HepG2 (cell line): ENCODE data around the gene MRPL54. TPM values are rescaled to one million over a fixed set of nuclear protein-coding genes. Genes with fewer than 3 reads are reported as not detected.

Experiments used
- ATAC-seq: fragments of 200-7000 bp; cut with Tn5 transposase; 3 replicates; pipeline ENCODE4 v1.9.1; 2020; ENCODE audit warnings: mild to moderate bottlenecking, moderate library complexity
- BruUV-seq: library from RNA; stranded (reverse); fragments of 400-500 nt; replicated peaks from 2 replicates; lab custom pipeline; 2021; lab: Mats Ljungman, UMichigan
- CTCF ChIA-PET: fragments of 300-600 bp; formaldehyde crosslinking; extraction: SDS; loops from one replicate; lab custom pipeline; 2021; ENCODE audit warnings: low total read pairs, inconsistent platforms, low intra/inter-chr PET ratio; lab: Yijun Ruan, JAX
- POLR2A ChIA-PET: fragments of 350-600 bp; sonication (Branson Sonifier 250); formaldehyde crosslinking; loops from one replicate; lab custom pipeline; 2020; ENCODE audit warnings: antibody characterized with exemption, inconsistent platforms; lab: Yijun Ruan, JAX
- DNase-seq: peaks from one replicate; pipeline ENCODE4 v3.0.0-alpha.2; 2015; ENCODE audit warnings: low spot score
- FAIRE-seq: peaks from 3 replicates; lab custom pipeline; 2011; peaks lifted over from hg19 to GRCh38; lab: Jason Lieb, UNC
- H2AFZ ChIP-seq: one replicate; pipeline ENCODE4 v1.6.1; 2011; ENCODE audit warnings: low read length, inconsistent platforms
- H3K27ac ChIP-seq: fragments of 300-600 bp; 3 replicates; pipeline ENCODE4 v1.8.0; 2011; ENCODE audit warnings: mixed run types, mild to moderate bottlenecking, mixed read lengths, low read length, inconsistent platforms; ENCODE audit not compliant: insufficient read depth; ENCODE audit errors: extremely low read length
- H3K27me3 ChIP-seq, 2 experiments: fragments of 200-600 bp in 1 of 2; 2 replicates in 1 of 2; 3 replicates in 1 of 2; pipeline versions ENCODE4 v1.6.0 to v1.8.0; 2011; ENCODE audit warnings: low read length in 2 of 2, mild to moderate bottlenecking in 2 of 2, moderate library complexity in 2 of 2, inconsistent platforms in 1 of 2; ENCODE audit not compliant: insufficient read depth in 2 of 2, control insufficient read depth in 1 of 2
- H3K36me3 ChIP-seq, 2 experiments: fragments of 200-600 bp in 1 of 2; replicated peaks in 1 of 2; 2 replicates in 1 of 2; 3 replicates in 1 of 2; pipeline versions ENCODE4 v1.5.1 to v1.8.0; 2011; ENCODE audit warnings: low read length in 2 of 2, inconsistent platforms in 1 of 2; ENCODE audit not compliant: insufficient read depth in 2 of 2, control insufficient read depth in 1 of 2
- H3K4me1 ChIP-seq: 2 replicates; pipeline ENCODE4 v1.5.1; 2012; ENCODE audit warnings: low read length, inconsistent platforms; ENCODE audit not compliant: insufficient read depth
- H3K4me2 ChIP-seq: 2 replicates; pipeline ENCODE4 v1.6.0; 2011; ENCODE audit warnings: low read depth, low read length, inconsistent platforms
- H3K4me3 ChIP-seq, 3 experiments: fragments of 200-600 bp in 1 of 3; sonication (generic), shearing (Covaris generic) in 1 of 3; replicated peaks in 1 of 3; 2 replicates each; pipeline ENCODE4 v1.5.1; 2011 to 2016; ENCODE audit warnings: low read length in 3 of 3, inconsistent platforms in 2 of 3, low read depth in 2 of 3, mild to moderate bottlenecking in 2 of 3, control low read depth in 1 of 3, mixed read lengths in 1 of 3; ENCODE audit not compliant: insufficient read depth in 1 of 3
- H3K79me2 ChIP-seq: one replicate; pipeline ENCODE4 v1.6.1; 2011; ENCODE audit warnings: low read length, inconsistent platforms; ENCODE audit not compliant: insufficient read depth
- H3K9ac ChIP-seq: 2 replicates; pipeline ENCODE4 v1.6.0; 2011; ENCODE audit warnings: mild to moderate bottlenecking, low read depth, low read length, inconsistent platforms; ENCODE audit not compliant: insufficient read depth
- H3K9me3 ChIP-seq: 2 replicates; pipeline ENCODE4 v1.5.1; 2012; ENCODE audit warnings: mild to moderate bottlenecking, low read length
- H4K20me1 ChIP-seq: 2 replicates; pipeline ENCODE4 v1.6.0; 2011; ENCODE audit warnings: inconsistent platforms, mild to moderate bottlenecking, low read length, moderate library complexity; ENCODE audit not compliant: insufficient read depth
- AGO2 ChIP-seq: fragments of 200-400 bp; formaldehyde crosslinking; optimal IDR thresholded peaks from 2 replicates; pipeline ENCODE3; 2017; ENCODE audit warnings: mild to moderate bottlenecking, low read depth, low read length, moderate library complexity
- FUBP1 ChIP-seq: sonication (generic); formaldehyde crosslinking; IDR thresholded peaks from 2 replicates; pipeline ENCODE4 v1.5.1; 2020; ENCODE audit warnings: missing genetic modification reagents, mild to moderate bottlenecking, borderline replicate concordance
- HMGA1 ChIP-seq: sonication (generic); formaldehyde crosslinking; conservative IDR thresholded peaks from 2 replicates; pipeline ENCODE4 v1.4.0; 2020; ENCODE audit warnings: missing genetic modification reagents
- PRDM4 ChIP-seq: sonication (generic); formaldehyde crosslinking; IDR thresholded peaks from 2 replicates; pipeline ENCODE4 v1.9.0; 2021; ENCODE audit warnings: missing genetic modification reagents, borderline replicate concordance
- ZNF501 ChIP-seq: sonication (generic); formaldehyde crosslinking; IDR thresholded peaks from 2 replicates; pipeline ENCODE4 v1.5.1; 2020; ENCODE audit warnings: mild to moderate bottlenecking, moderate library complexity, missing genetic modification reagents
- ZSCAN29 ChIP-seq: sonication (generic); formaldehyde crosslinking; conservative IDR thresholded peaks from 2 replicates; pipeline ENCODE4 v1.4.0; 2020; ENCODE audit warnings: mild to moderate bottlenecking, missing genetic modification reagents
- WGBS: methylation state at CpG from one replicate; pipeline ENCODE4 v1.1.6; 2017; ENCODE audit warnings: low lambda C conversion rate; 5-methylcytosine and 5-hydroxymethylcytosine counted together
- in situ Hi-C: cut with HindIII; loops from 2 replicates; pipeline ENCODE4 v1.10.0; 2017; ENCODE audit warnings: low pct_unique_long_range_greater_than_20kb; ENCODE audit not compliant: extremely low pct_ligation_motif_present
- intact Hi-C: fragments of 100-400 bp; cut with micrococcal nuclease; formaldehyde crosslinking; loops from one replicate; pipeline ENCODE4 v1.10.0; 2022; ENCODE audit not compliant: unreplicated experiment
- polyA plus RNA-seq, 8 experiments: library from polyadenylated mRNA; depleted of rRNA in 3 of 8; stranded (reverse) in 7 of 8; unstranded in 1 of 8; fragments of >200 nt; fragmentation: Illumina TruSeq in 4 of 8; extraction: Trizol in 4 of 8; gene quantifications; 2 replicates each; pipeline versions ENCODE4 v1.2.1 to v1.2.3, GENCODE V29; 2011 to 2016; ENCODE audit warnings: low read depth in 4 of 8, missing spikeins in 1 of 8, mixed read lengths in 1 of 8; ENCODE audit not compliant: insufficient read depth in 1 of 8
- total RNA-seq, 5 experiments: library from RNA; depleted of rRNA; stranded (reverse); fragments of >200 nt; fragmentation: Illumina TruSeq; extraction: Trizol; gene quantifications; 2 replicates each; pipeline ENCODE4 v1.2.3, GENCODE V29; 2016; ENCODE audit warnings: low read depth in 1 of 5
- TF ChIP-seq, protein P1 (sequence below): sonication (generic); formaldehyde crosslinking; IDR thresholded peaks from 2 replicates; pipeline ENCODE4 v1.4.0; 2020; ENCODE audit warnings: mild to moderate bottlenecking, missing genetic modification reagents

Gene MRPL54
- total and polyA plus RNA-seq, 2 of the 13 experiments (the other 11 are each of a cell fraction or from before 2014, with no cell fraction given), result 36.8 to 66.9 TPM

DNA sequence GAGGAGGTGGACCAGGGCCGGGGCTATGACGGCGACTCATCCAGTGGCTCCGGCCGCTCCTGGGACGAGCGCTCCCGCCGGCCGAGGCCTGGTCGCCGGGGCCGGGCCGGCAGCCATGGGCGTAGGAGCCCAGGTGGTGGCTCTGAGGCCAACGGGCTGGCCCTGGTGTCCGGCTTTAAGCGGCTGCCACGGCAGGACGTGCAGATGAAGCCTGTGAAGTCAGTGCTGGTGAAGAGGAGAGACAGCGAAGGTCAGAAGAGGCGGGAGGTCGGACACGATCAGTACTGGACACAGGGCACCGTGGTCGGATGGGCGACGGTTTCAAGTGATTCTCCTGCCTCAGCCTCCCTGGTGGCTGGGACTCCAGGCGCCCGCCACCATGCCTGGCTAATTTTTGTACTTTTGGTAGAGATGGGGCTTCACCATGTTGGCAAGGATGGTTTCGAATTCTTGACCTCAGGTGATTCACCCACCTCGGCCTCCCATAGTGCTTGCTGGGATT, 32.0 kb upstream of the MRPL54 start:
- WGBS, result 94% methylated on average over 32 of the region's 32 CpGs
- no peaks in the 10 kb centered on the region for H3K79me2 ChIP-seq
- intact Hi-C loops, result no loop called here
- H3K9ac ChIP-seq, result no peak overlapping the region
- H3K36me3 ChIP-seq, result no peaks in the 10 kb centered on the region
- H3K4me2 ChIP-seq, result no peak overlapping the region
- no peaks in the 10 kb centered on the region for H3K9me3 ChIP-seq
- no peak for TF ChIP-seq ZNF501 (CRISPR knock-in tag)
- peak; percentile 41 for TF ChIP-seq AGO2
- TF ChIP-seq FUBP1 (CRISPR knock-in tag), result no peak
- TF ChIP-seq HMGA1 (CRISPR knock-in tag), result no peak
- TF ChIP-seq ZSCAN29 (CRISPR knock-in tag), result no peak
- H3K4me1 ChIP-seq, result 0 out of 2 replicates have a peak, but pooled peaks cover 6% of the 10 kb centered on the region
- no TSS peak for BruUV-seq
- no peak overlapping the region for H3K4me3 ChIP-seq
- ATAC-seq (no peak), DNase-seq (no peak), FAIRE-seq (no peak)
- H3K27ac ChIP-seq, result no peak overlapping the region
- no peak overlapping the region for H2AFZ ChIP-seq
- in situ Hi-C loops, result no loop called here
- POLR2A ChIA-PET, result no interaction called here
- H4K20me1 ChIP-seq, result no peaks in the 10 kb centered on the region
- CTCF ChIA-PET, result no interaction called here
- H3K27me3 ChIP-seq, result no peaks in the 10 kb centered on the region

- H4K20me1 ChIP-seq, result no peaks in the 10 kb centered on the region
- FAIRE-seq (no peak), ATAC-seq (no peak), DNase-seq (no peak)
- H3K79me2 ChIP-seq, result no peaks in the 10 kb centered on the region
- no peak overlapping the region for H3K27ac ChIP-seq
- H2AFZ ChIP-seq, result no peak overlapping the region
- CTCF ChIA-PET, result no interaction called here
- no peak overlapping the region for H3K4me2 ChIP-seq
- WGBS, result 100% methylated on average over 1 of the region's 1 CpG
- intact Hi-C loops (no loop called here), in situ Hi-C loops (no loop called here)
- H3K9ac ChIP-seq, result no peak overlapping the region
- H3K36me3 ChIP-seq, result 0 out of 5 replicates have a peak, but pooled peaks cover 0 to 3% of the 10 kb centered on the region in 2 experiments
- H3K4me3 ChIP-seq, result no peak overlapping the region
- POLR2A ChIA-PET, result no interaction called here
- TF ChIP-seq, protein P1, sequence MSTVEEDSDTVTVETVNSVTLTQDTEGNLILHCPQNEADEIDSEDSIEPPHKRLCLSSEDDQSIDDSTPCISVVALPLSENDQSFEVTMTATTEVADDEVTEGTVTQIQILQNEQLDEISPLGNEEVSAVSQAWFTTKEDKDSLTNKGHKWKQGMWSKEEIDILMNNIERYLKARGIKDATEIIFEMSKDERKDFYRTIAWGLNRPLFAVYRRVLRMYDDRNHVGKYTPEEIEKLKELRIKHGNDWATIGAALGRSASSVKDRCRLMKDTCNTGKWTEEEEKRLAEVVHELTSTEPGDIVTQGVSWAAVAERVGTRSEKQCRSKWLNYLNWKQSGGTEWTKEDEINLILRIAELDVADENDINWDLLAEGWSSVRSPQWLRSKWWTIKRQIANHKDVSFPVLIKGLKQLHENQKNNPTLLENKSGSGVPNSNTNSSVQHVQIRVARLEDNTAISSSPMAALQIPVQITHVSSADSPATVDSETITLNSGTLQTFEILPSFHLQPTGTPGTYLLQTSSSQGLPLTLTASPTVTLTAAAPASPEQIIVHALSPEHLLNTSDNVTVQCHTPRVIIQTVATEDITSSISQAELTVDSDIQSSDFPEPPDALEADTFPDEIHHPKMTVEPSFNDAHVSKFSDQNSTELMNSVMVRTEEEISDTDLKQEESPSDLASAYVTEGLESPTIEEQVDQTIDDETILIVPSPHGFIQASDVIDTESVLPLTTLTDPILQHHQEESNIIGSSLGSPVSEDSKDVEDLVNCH (CRISPR knock-in tag), result no peak
- TF ChIP-seq PRDM4 (CRISPR knock-in tag), result peak; percentile 98
- H3K4me1 ChIP-seq, result no peaks in the 10 kb centered on the region
- BruUV-seq, result no TSS peak
- H3K27me3 ChIP-seq, result no peaks in the 10 kb centered on the region
- H3K9me3 ChIP-seq, result no peaks in the 10 kb centered on the region
Observed at GRCh38 chr19:3732108-3732507, 30.4 kb upstream of the MRPL54 start.
